ENCODE measurements around the gene PPP1R12B.
"Not testable (repeated sequence)": the region's sequence is repeated elsewhere in the genome, so short reads cannot be mapped to it uniquely, and the experiment has no call there.

The PPP1R12B gene

GRCh38 chr1:202433155-202434043 lies 84.9 kb downstream of the PPP1R12B start:
- H3K27me3 Mint-ChIP-seq, result no peaks in the 10 kb centered on the region
- H3K36me3 Mint-ChIP-seq (ENCODE audit: low read depth), result peaks cover 75% of the 10 kb centered on the region
- DNase-seq, result no peak
- H3K27ac Mint-ChIP-seq, result no peak overlapping the region
- H3K9me3 Mint-ChIP-seq, result no peaks in the 10 kb centered on the region
- H3K4me3 Mint-ChIP-seq, result no peak overlapping the region
- no peaks in the 10 kb centered on the region for H3K4me1 Mint-ChIP-seq (ENCODE audit: low read depth)

GRCh38 chr1:202434059-202434458 lies 85.6 kb downstream of the PPP1R12B start:
- H3K27me3 Mint-ChIP-seq, result no peaks in the 10 kb centered on the region
- DNase-seq, result no peak
- peaks cover 78% of the 10 kb centered on the region for H3K36me3 Mint-ChIP-seq (ENCODE audit: low read depth)
- H3K27ac Mint-ChIP-seq, result no peak overlapping the region
- H3K9me3 Mint-ChIP-seq, result no peaks in the 10 kb centered on the region
- H3K4me3 Mint-ChIP-seq, result no peak overlapping the region
- no peaks in the 10 kb centered on the region for H3K4me1 Mint-ChIP-seq (ENCODE audit: low read depth)

GRCh38 chr1:202438393-202439174 lies 90.1 kb downstream of the PPP1R12B start:
- H3K4me1 Mint-ChIP-seq (ENCODE audit: low read depth), result no peaks in the 10 kb centered on the region
- H3K36me3 Mint-ChIP-seq (ENCODE audit: low read depth), result peaks cover 74% of the 10 kb centered on the region
- H3K4me3 Mint-ChIP-seq, result no peak overlapping the region
- H3K27me3 Mint-ChIP-seq, result no peaks in the 10 kb centered on the region
- no peak overlapping the region for H3K27ac Mint-ChIP-seq
- no peaks in the 10 kb centered on the region for H3K9me3 Mint-ChIP-seq
- DNase-seq, result no peak

GRCh38 chr1:202439308-202439707 lies 90.8 kb downstream of the PPP1R12B start:
- Mint-ChIP-seq H3K27ac (no peak overlapping the region), H3K4me3 (no peak overlapping the region), H3K4me1 (ENCODE audit: low read depth) (no peaks in the 10 kb centered on the region), H3K9me3 (no peaks in the 10 kb centered on the region), H3K27me3 (no peaks in the 10 kb centered on the region), H3K36me3 (ENCODE audit: low read depth) (peaks cover 71% of the 10 kb centered on the region)
- no peak for DNase-seq

- H3K9me3 Mint-ChIP-seq; DNase-seq; H3K4me1 Mint-ChIP-seq (ENCODE audit: low read depth); H3K27ac Mint-ChIP-seq; H3K4me3 Mint-ChIP-seq; H3K27me3 Mint-ChIP-seq: not testable (repeated sequence)
- peaks cover 56% of the 10 kb centered on the region for H3K36me3 Mint-ChIP-seq (ENCODE audit: low read depth)
These were observed 99.6 kb downstream of the PPP1R12B start for GRCh38 chr1:202448140-202448539.

GRCh38 chr1:202451641-202452040 lies 103.1 kb downstream of the PPP1R12B start:
- H3K36me3 Mint-ChIP-seq (ENCODE audit: low read depth), result peaks cover 54% of the 10 kb centered on the region
- not testable (repeated sequence) for H3K4me1 Mint-ChIP-seq (ENCODE audit: low read depth); DNase-seq; H3K4me3 Mint-ChIP-seq; H3K9me3 Mint-ChIP-seq; H3K27ac Mint-ChIP-seq; H3K27me3 Mint-ChIP-seq

- DNase-seq, result no peak
- H3K4me1 Mint-ChIP-seq (ENCODE audit: low read depth), result peaks cover 8% of the 10 kb centered on the region
- no peak overlapping the region for H3K4me3 Mint-ChIP-seq
- peaks cover 50% of the 10 kb centered on the region for H3K36me3 Mint-ChIP-seq (ENCODE audit: low read depth)
- no peaks in the 10 kb centered on the region for H3K9me3 Mint-ChIP-seq
- no peaks in the 10 kb centered on the region for H3K27me3 Mint-ChIP-seq
- H3K27ac Mint-ChIP-seq, result no peak overlapping the region
These were observed 104.0 kb downstream of the PPP1R12B start for GRCh38 chr1:202452508-202452907.

GRCh38 chr1:202456372-202457169 lies 108.1 kb downstream of the PPP1R12B start:
- H3K36me3 Mint-ChIP-seq (ENCODE audit: low read depth), result peaks cover 23% of the 10 kb centered on the region
- H3K27ac Mint-ChIP-seq; H3K9me3 Mint-ChIP-seq; H3K4me3 Mint-ChIP-seq; H3K4me1 Mint-ChIP-seq (ENCODE audit: low read depth); DNase-seq; H3K27me3 Mint-ChIP-seq: not testable (repeated sequence)

- H3K36me3 Mint-ChIP-seq (ENCODE audit: low read depth), result peaks cover 12% of the 10 kb centered on the region
- H3K9me3 Mint-ChIP-seq; H3K4me3 Mint-ChIP-seq; H3K27ac Mint-ChIP-seq; DNase-seq; H3K4me1 Mint-ChIP-seq (ENCODE audit: low read depth); H3K27me3 Mint-ChIP-seq: not testable (repeated sequence)
These were observed 110.2 kb downstream of the PPP1R12B start for GRCh38 chr1:202458651-202459050.

GRCh38 chr1:202459470-202460142 lies 111.1 kb downstream of the PPP1R12B start:
- H3K27me3 Mint-ChIP-seq; DNase-seq; H3K9me3 Mint-ChIP-seq; H3K4me3 Mint-ChIP-seq; H3K27ac Mint-ChIP-seq; H3K36me3 Mint-ChIP-seq (ENCODE audit: low read depth); H3K4me1 Mint-ChIP-seq (ENCODE audit: low read depth): not testable (repeated sequence)

- H3K27ac Mint-ChIP-seq; H3K27me3 Mint-ChIP-seq; DNase-seq; H3K4me1 Mint-ChIP-seq (ENCODE audit: low read depth); H3K4me3 Mint-ChIP-seq; H3K36me3 Mint-ChIP-seq (ENCODE audit: low read depth); H3K9me3 Mint-ChIP-seq: not testable (repeated sequence)
These were observed 111.6 kb downstream of the PPP1R12B start for GRCh38 chr1:202460143-202460495.

- Mint-ChIP-seq H3K36me3 (ENCODE audit: low read depth) (no peaks in the 10 kb centered on the region), H3K4me3 (no peak overlapping the region)
These were observed 114.0 kb downstream of the PPP1R12B start for GRCh38 chr1:202462342-202463076.

GRCh38 chr1:202464153-202464742 lies 115.7 kb downstream of the PPP1R12B start:
- not testable (repeated sequence) for H3K27me3 Mint-ChIP-seq; H3K4me1 Mint-ChIP-seq (ENCODE audit: low read depth); DNase-seq; H3K36me3 Mint-ChIP-seq (ENCODE audit: low read depth); H3K9me3 Mint-ChIP-seq; H3K27ac Mint-ChIP-seq; H3K4me3 Mint-ChIP-seq

More at GRCh38 chr1:202462342-202463076, 114.0 kb downstream of the PPP1R12B start:
- no peaks in the 10 kb centered on the region for H3K9me3 Mint-ChIP-seq
- H3K4me1 Mint-ChIP-seq (ENCODE audit: low read depth), result no peaks in the 10 kb centered on the region
- DNase-seq, result no peak
- H3K27me3 Mint-ChIP-seq, result no peaks in the 10 kb centered on the region
- no peak overlapping the region for H3K27ac Mint-ChIP-seq

Data from activated T-cell treated with anti-CD3 and anti-CD28 coated beads, Interleukin-2, amount 50 U/mL, for 24 hours (primary cell).